Measurements from ENCODE around the gene SPHK1.

The SPHK1 gene

GRCh38 chr17:76363107-76363842, 21.1 kb upstream of the SPHK1 start:
- DNase-seq, result no peak

- DNase-seq, result no peak
Measured at GRCh38 chr17:76365256-76365903, 19.0 kb upstream of the SPHK1 start.

GRCh38 chr17:76366247-76366646, 18.2 kb upstream of the SPHK1 start:
- no peak for DNase-seq

- no peak for DNase-seq
Measured at GRCh38 chr17:76367642-76368041, 16.8 kb upstream of the SPHK1 start.

GRCh38 chr17:76368545-76368944, 15.9 kb upstream of the SPHK1 start:
- no peak for DNase-seq

- DNase-seq, result no peak
Measured at GRCh38 chr17:76369379-76369778, 15.0 kb upstream of the SPHK1 start.

GRCh38 chr17:76369804-76370203, 14.6 kb upstream of the SPHK1 start:
- no peak for DNase-seq

- no peak for DNase-seq
Measured at GRCh38 chr17:76370261-76370993, 14.0 kb upstream of the SPHK1 start.

- no peak for DNase-seq
Measured at GRCh38 chr17:76371656-76372628, 12.5 kb upstream of the SPHK1 start.

- no peak for DNase-seq
Measured at GRCh38 chr17:76376318-76377133, 7.9 kb upstream of the SPHK1 start.

- no peak for DNase-seq
Measured at GRCh38 chr17:76378548-76379274, 5.7 kb upstream of the SPHK1 start.

GRCh38 chr17:76379275-76379641, 5.2 kb upstream of the SPHK1 start:
- no peak for DNase-seq

GRCh38 chr17:76379646-76380376, 4.6 kb upstream of the SPHK1 start:
- DNase-seq, result no peak

GRCh38 chr17:76381633-76382350, 2.6 kb upstream of the SPHK1 start:
- DNase-seq, result no peak

- peak; percentile 60 for DNase-seq
Measured at GRCh38 chr17:76382351-76382802, 2.0 kb upstream of the SPHK1 start.

- DNase-seq, result peak; percentile 85
Measured at GRCh38 chr17:76382803-76383545, 1.4 kb upstream of the SPHK1 start.

- DNase-seq, result peak; percentile 65
Measured at GRCh38 chr17:76383546-76384221, 725 bp upstream of the SPHK1 start.

Measured in stimulated activated CD4-positive, alpha-beta T cell treated with anti-CD3 and anti-CD28 coated beads, Interleukin-15, amount 100 ng/mL, for 24 hours (primary cell).